Panc1 (cell line): ENCODE results near the gene SUCLG2.

Experiments used
- CTCF ChIP-seq: fragments of 450-650 bp; IDR thresholded peaks from 2 replicates; pipeline ENCODE4 v1.5.1; 2017; ENCODE audit warnings: mild to moderate bottlenecking
- POLR2AphosphoS5 ChIP-seq: IDR thresholded peaks from 2 replicates; pipeline ENCODE4 v1.6.1; 2012; ENCODE audit warnings: mild to moderate bottlenecking, low read depth, low read length, moderate library complexity
- REST ChIP-seq, 2 experiments: IDR thresholded peaks; 2 replicates each; pipeline ENCODE4 v1.6.1; 2011 to 2012; ENCODE audit warnings: low read depth in 2 of 2, control low read depth in 1 of 2, low read length in 1 of 2, mild to moderate bottlenecking in 1 of 2, moderate library complexity in 1 of 2; ENCODE audit not compliant: insufficient read depth in 1 of 2
- SIN3A ChIP-seq: IDR thresholded peaks from 2 replicates; pipeline ENCODE4 v1.6.1; 2012; ENCODE audit warnings: low read depth, mild to moderate bottlenecking, low read length, moderate library complexity, borderline replicate concordance; ENCODE audit not compliant: insufficient read depth
- TCF7L2 ChIP-seq: IDR thresholded peaks from 2 replicates; pipeline ENCODE4 v1.6.1; 2011; ENCODE audit warnings: mild to moderate bottlenecking, low read depth, low read length, inconsistent platforms

GRCh38 chr3:67700596-67700995 is 46.2 kb upstream of the SUCLG2 start:
- no peak for TF ChIP-seq CTCF
- TF ChIP-seq POLR2AphosphoS5, result no peak
- TF ChIP-seq REST (IDR thresholded peaks at IDR 0.05; ENCODE audit: insufficient read depth in 1 of 2, low read depth in 2 of 2, low read length in 1 of 2), result no peak
- TF ChIP-seq TCF7L2, result no peak
- no peak for TF ChIP-seq SIN3A
